CD4-positive, CD25-positive, alpha-beta regulatory T cell (primary cell): ENCODE data around the gene DGUOK. TPM values are rescaled to one million over a fixed set of nuclear protein-coding genes. Genes with fewer than 3 reads are reported as not detected.
"Not testable (repeated sequence)": the region's sequence is repeated elsewhere in the genome, so short reads cannot be mapped to it uniquely, and the experiment has no call there.

ENCODE experiments used
- ATAC-seq, 2 donors: fragments of 150-1000 bp; cut with Tn5 transposase; one replicate each; pipeline ENCODE4 v1.10.0; 2021; ENCODE audit warnings: low read depth in 2 of 2, moderate number of reproducible peaks in 2 of 2, moderate library complexity in 1 of 2
- DNase-seq, 3 donors: peaks; one replicate each; pipeline versions ENCODE4 v3.0.0 to v3.0.0-alpha.2; 2012 to 2022; ENCODE audit warnings: mixed read lengths in 1 of 3
- H3K27ac ChIP-seq: one replicate; pipeline ENCODE4 v1.7.0; 2013; ENCODE audit warnings: mild to moderate bottlenecking, low read length; ENCODE audit not compliant: insufficient read depth, poor library complexity, severe bottlenecking
- H3K27me3 ChIP-seq: one replicate; pipeline ENCODE4 v1.7.0; 2013; ENCODE audit warnings: low read length; ENCODE audit not compliant: control insufficient read depth, insufficient read depth
- H3K36me3 ChIP-seq: one replicate; pipeline ENCODE4 v1.7.0; 2013; ENCODE audit warnings: mild to moderate bottlenecking, low read length, moderate library complexity; ENCODE audit not compliant: control insufficient read depth, insufficient read depth
- H3K4me1 ChIP-seq: 2 replicates; pipeline ENCODE4 v1.7.0; 2013; ENCODE audit warnings: mild to moderate bottlenecking, low read length; ENCODE audit not compliant: insufficient read depth, control insufficient read depth, poor library complexity, severe bottlenecking
- H3K4me3 ChIP-seq: one replicate; pipeline ENCODE4 v1.7.0; 2013; ENCODE audit warnings: low read depth, mild to moderate bottlenecking, low read length, moderate library complexity
- H3K9me3 ChIP-seq, 2 experiments: 1 replicate in 1 of 2; 2 replicates in 1 of 2; pipeline ENCODE4 v1.7.0; 2013; ENCODE audit warnings: low read length in 2 of 2, mild to moderate bottlenecking in 1 of 2, moderate library complexity in 1 of 2; ENCODE audit not compliant: control insufficient read depth in 2 of 2
- H3K27ac Mint-ChIP-seq, 3 donors: one replicate each; pipeline ENCODE4 v1.8.0; 2020 to 2022; ENCODE audit warnings: mild to moderate bottlenecking in 3 of 3, mixed read lengths in 3 of 3, moderate library complexity in 2 of 3
- H3K27me3 Mint-ChIP-seq: one replicate; pipeline ENCODE4 v1.8.0; 2022; ENCODE audit warnings: mild to moderate bottlenecking, mixed read lengths
- H3K36me3 Mint-ChIP-seq: one replicate; pipeline ENCODE4 v1.8.0; 2020; ENCODE audit warnings: mixed read lengths
- H3K4me1 Mint-ChIP-seq, 4 donors: one replicate each; pipeline ENCODE4 v1.8.0; 2020 to 2022; ENCODE audit warnings: mixed read lengths in 4 of 4, mild to moderate bottlenecking in 1 of 4
- H3K4me3 Mint-ChIP-seq, 4 donors: one replicate each; pipeline ENCODE4 v1.8.0; 2020 to 2022; ENCODE audit warnings: mild to moderate bottlenecking in 4 of 4, mixed read lengths in 4 of 4, moderate library complexity in 3 of 4
- H3K9me3 Mint-ChIP-seq, 7 donors: one replicate each; pipeline ENCODE4 v1.8.0; 2020 to 2022; ENCODE audit warnings: mixed read lengths in 7 of 7, mild to moderate bottlenecking in 3 of 7, moderate library complexity in 2 of 7
- polyA plus RNA-seq, 4 donors: library from polyadenylated mRNA; unstranded; fragments of 300-500 nt; fragmentation: Illumina TruSeq; gene quantifications; one replicate each; pipeline ENCODE4 v1.2.3, GENCODE V29; 2021
- total RNA-seq: library from RNA; stranded (reverse); gene quantifications from one replicate; pipeline ENCODE4 v1.2.3, GENCODE V29; 2022

Gene DGUOK
- total and polyA plus RNA-seq, 5 donors from 2014 or later = 43.5 to 226 (median 188) TPM

- H3K9me3 ChIP-seq, H3K27ac ChIP-seq, H3K4me3 Mint-ChIP-seq, H3K4me1 Mint-ChIP-seq, H3K9me3 Mint-ChIP-seq, H3K27me3 Mint-ChIP-seq, H3K36me3 Mint-ChIP-seq, H3K4me3 ChIP-seq, H3K36me3 ChIP-seq, H3K27ac Mint-ChIP-seq, DNase-seq, ATAC-seq, H3K4me1 ChIP-seq, H3K27me3 ChIP-seq: not testable (repeated sequence)
Observed at GRCh38 chr2:73903949-73904613, 22.6 kb upstream of the DGUOK start.

GRCh38 chr2:73904952-73905351, 21.7 kb upstream of the DGUOK start:
- H3K27me3 Mint-ChIP-seq = no peaks in the 10 kb centered on the region
- no peaks in the 10 kb centered on the region for H3K36me3 Mint-ChIP-seq
- H3K9me3 ChIP-seq = no peaks in the 10 kb centered on the region
- no peaks in the 10 kb centered on the region for H3K9me3 Mint-ChIP-seq
- peaks cover 0 to 2% (median 0%) of the 10 kb centered on the region in 4 donors for H3K4me1 Mint-ChIP-seq
- ATAC-seq = no peak
- H3K36me3 ChIP-seq = no peaks in the 10 kb centered on the region
- peaks cover 4% of the 10 kb centered on the region for H3K4me1 ChIP-seq
- H3K4me3 Mint-ChIP-seq = no peak overlapping the region
- no peak overlapping the region for H3K4me3 ChIP-seq
- H3K27ac ChIP-seq = no peak overlapping the region
- H3K27me3 ChIP-seq = no peaks in the 10 kb centered on the region
- no peak overlapping the region for H3K27ac Mint-ChIP-seq
- no peak for DNase-seq

- Histone ChIP-seq H3K27me3 (no peaks in the 10 kb centered on the region), H3K4me3 (no peak overlapping the region), H3K4me1 (peaks cover 4% of the 10 kb centered on the region), H3K9me3 (no peaks in the 10 kb centered on the region), H3K36me3 (no peaks in the 10 kb centered on the region), H3K27ac (no peak overlapping the region)
- Mint-ChIP-seq H3K4me3 (no peak overlapping the region), H3K27me3 (no peaks in the 10 kb centered on the region), H3K36me3 (no peaks in the 10 kb centered on the region), H3K27ac (peak overlapping the region in 2 of 3 donors; percentile 3 to 4), H3K4me1 (peaks cover 0 to 2% (median 0%) of the 10 kb centered on the region in 4 donors), H3K9me3 (no peaks in the 10 kb centered on the region)
- no peak for DNase-seq
- ATAC-seq = no peak
Observed at GRCh38 chr2:73906847-73907505, 19.7 kb upstream of the DGUOK start.

- peaks cover 4% of the 10 kb centered on the region for H3K4me1 ChIP-seq
- H3K4me3 Mint-ChIP-seq = no peak overlapping the region
- peak overlapping the region in 2 of 3 donors; percentile 26 to 60 for H3K27ac Mint-ChIP-seq
- no peaks in the 10 kb centered on the region for H3K27me3 ChIP-seq
- no peaks in the 10 kb centered on the region for H3K36me3 Mint-ChIP-seq
- no peaks in the 10 kb centered on the region for H3K9me3 Mint-ChIP-seq
- peaks cover 0 to 2% (median 0%) of the 10 kb centered on the region in 4 donors for H3K4me1 Mint-ChIP-seq
- no peak overlapping the region for H3K27ac ChIP-seq
- DNase-seq = peak; percentile 23 to 72 (median 57)
- H3K9me3 ChIP-seq = no peaks in the 10 kb centered on the region
- no peaks in the 10 kb centered on the region for H3K27me3 Mint-ChIP-seq
- peak; percentile 82 to 86 for ATAC-seq
- no peaks in the 10 kb centered on the region for H3K36me3 ChIP-seq
- H3K4me3 ChIP-seq = no peak overlapping the region
Observed at GRCh38 chr2:73907840-73908452, 18.7 kb upstream of the DGUOK start.

GRCh38 chr2:73908689-73909652, 17.7 kb upstream of the DGUOK start:
- no peaks in the 10 kb centered on the region for H3K27me3 Mint-ChIP-seq
- H3K36me3 Mint-ChIP-seq = no peaks in the 10 kb centered on the region
- no peaks in the 10 kb centered on the region for H3K9me3 Mint-ChIP-seq
- H3K27ac Mint-ChIP-seq = no peak overlapping the region
- H3K4me3 Mint-ChIP-seq = no peak overlapping the region
- no peak for DNase-seq
- no peaks in the 10 kb centered on the region for H3K9me3 ChIP-seq
- H3K27me3 ChIP-seq = no peaks in the 10 kb centered on the region
- no peak for ATAC-seq
- H3K4me1 ChIP-seq = peaks cover 4% of the 10 kb centered on the region
- peaks cover 0 to 2% (median 0%) of the 10 kb centered on the region in 4 donors for H3K4me1 Mint-ChIP-seq
- H3K36me3 ChIP-seq = no peaks in the 10 kb centered on the region
- H3K27ac ChIP-seq = no peak overlapping the region
- H3K4me3 ChIP-seq = no peak overlapping the region

GRCh38 chr2:73910873-73911547, 15.7 kb upstream of the DGUOK start:
- Mint-ChIP-seq H3K4me3 (no peak overlapping the region), H3K4me1 (peaks cover 0 to 2% (median 0%) of the 10 kb centered on the region in 4 donors), H3K27ac (no peak overlapping the region), H3K36me3 (no peaks in the 10 kb centered on the region), H3K27me3 (peaks cover 4% of the 10 kb centered on the region), H3K9me3 (no peaks in the 10 kb centered on the region)
- Histone ChIP-seq H3K4me1 (peaks cover 4% of the 10 kb centered on the region), H3K4me3 (no peak overlapping the region), H3K36me3 (no peaks in the 10 kb centered on the region), H3K27me3 (no peaks in the 10 kb centered on the region), H3K27ac (no peak overlapping the region), H3K9me3 (no peaks in the 10 kb centered on the region)
- ATAC-seq = no peak
- no peak for DNase-seq
